Hindlimb muscle (tissue), 1 donor: ENCODE data around the gene CLC. TPM values are rescaled to one million over a fixed set of nuclear protein-coding genes. Genes with fewer than 3 reads are reported as not detected.
"Not testable (repeated sequence)": the region's sequence is repeated elsewhere in the genome, so short reads cannot be mapped to it uniquely, and the experiment has no call there.

ENCODE experiments used
- DNase-seq: peaks from one replicate; pipeline ENCODE4 v3.0.0-alpha.2; 2013
- polyA plus RNA-seq: library from polyadenylated mRNA; unstranded; fragments of 120-200 nt; gene quantifications from one replicate; pipeline ENCODE4 v1.2.1, GENCODE V29; 2013; ENCODE audit not compliant: insufficient read length

The CLC gene
- polyA plus RNA-seq, 1 donor, result 1.2 TPM

GRCh38 chr19:39728040-39728439, 9.8 kb downstream of the CLC start:
- DNase-seq, result no peak

DNA sequence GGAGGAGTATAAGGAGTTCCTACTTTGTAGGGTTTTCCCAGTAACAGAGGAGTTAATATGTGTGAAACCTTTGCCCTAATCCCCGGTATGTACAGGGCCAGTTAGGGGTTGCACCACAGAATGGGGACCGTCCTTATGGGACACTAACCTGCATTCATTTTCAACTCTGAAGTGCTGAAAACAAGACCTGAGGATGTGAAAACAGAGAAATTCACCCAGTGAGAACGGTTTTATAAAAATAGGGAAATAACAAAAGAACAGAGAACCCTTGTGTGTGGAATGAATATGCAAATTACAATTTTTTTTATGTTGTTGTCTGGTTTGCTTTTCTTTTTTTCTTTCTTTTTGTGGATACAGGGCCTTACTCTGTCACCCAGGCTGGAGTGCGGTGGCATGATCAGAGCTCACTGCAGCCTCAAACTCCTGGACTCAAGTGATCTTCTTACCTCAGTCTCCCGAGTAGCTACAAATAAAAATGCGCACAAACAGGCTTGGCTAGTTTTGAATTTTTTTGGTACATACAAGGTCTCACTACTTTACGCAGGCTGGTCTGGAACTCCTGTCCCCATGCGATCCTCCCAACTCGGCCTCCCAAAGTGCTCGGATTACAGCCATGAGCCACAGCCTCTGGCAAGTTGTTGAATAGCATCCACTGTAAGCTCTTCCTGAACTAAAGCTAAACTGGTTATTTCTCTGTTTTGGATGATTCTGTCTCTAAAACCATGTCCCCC, 10.6 kb downstream of the CLC start:
- no peak for DNase-seq

DNA sequence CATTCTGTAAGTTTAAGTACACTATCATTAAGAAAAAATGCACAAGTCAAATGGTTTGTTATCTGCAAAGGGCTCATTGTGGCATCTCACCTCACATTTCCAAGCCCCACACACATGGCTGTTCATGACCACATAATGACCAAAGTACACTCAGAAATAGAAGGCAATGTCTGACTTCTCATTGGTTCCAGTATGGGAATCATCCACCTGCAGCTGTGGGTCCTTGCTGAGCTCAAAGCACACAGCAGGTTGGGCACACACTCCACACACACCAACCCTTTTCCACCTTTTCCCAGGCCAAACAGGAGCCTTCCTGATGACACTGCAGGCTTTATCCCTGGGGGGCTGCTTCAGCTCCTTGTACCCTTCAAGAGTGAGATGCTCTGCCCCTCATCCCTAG, 11.8 kb downstream of the CLC start:
- DNase-seq, result no peak

- not testable (repeated sequence) for DNase-seq
Observed at GRCh38 chr19:39720144-39720543, 17.7 kb downstream of the CLC start.

GRCh38 chr19:39710333-39710890, 27.4 kb downstream of the CLC start:
- DNase-seq, result no peak

DNA sequence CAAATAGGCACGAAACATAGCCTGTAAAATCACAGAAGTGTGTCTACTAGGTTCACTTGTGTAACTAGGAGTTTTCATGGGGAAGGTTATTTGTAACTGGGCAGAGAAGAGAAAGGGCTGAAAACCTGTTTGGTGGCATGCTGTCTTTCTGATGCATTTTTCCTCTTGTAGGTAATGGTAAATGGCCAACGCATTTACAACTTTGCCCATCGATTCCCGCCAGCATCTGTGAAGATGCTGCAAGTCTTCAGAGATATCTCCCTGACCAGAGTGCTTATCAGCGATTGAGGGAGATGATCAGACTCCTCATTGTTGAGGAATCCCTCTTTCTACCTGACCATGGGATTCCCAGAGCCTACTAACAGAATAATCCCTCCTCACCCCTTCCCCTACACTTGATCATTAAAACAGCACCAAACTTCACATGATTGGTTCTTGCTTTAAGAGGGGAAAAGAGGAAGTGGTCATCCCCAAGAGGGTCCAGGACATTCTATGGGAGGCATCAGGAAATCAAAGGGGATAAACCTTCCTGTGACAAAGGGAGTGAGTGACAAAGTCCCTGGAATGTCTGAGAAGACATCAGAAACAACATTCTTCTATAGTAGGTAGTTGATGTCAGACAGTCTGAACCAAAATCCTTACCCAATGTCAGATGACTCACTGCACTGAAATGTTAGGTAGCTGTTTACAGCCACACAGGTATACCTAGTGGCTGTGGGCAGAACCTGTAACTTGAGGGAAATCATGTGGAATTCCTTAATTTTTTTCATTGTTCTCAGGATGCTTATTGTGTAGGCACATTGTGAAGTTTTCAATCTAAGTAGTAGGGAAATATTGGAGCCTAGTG, 28.6 kb downstream of the CLC start:
- DNase-seq, result no peak

DNA sequence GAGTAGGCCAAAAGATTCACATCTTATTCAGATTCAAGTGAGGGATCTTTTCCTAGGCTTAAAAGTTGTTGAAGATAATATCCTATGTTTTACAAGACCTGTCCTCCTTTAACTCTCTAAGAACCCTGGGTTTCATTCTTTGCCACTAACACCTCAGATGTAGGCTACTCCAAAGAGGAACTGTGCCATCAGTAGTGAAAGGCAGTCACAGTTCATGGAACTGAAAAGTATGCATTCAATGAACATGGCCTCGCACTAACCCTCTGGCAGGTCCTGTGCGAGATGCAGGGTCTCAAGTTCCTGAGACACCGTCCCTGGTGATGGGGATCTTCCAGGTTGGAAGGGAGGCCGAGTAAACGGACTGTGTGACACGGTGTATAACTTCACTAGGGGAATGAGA, 29.2 kb downstream of the CLC start:
- no peak for DNase-seq

DNA sequence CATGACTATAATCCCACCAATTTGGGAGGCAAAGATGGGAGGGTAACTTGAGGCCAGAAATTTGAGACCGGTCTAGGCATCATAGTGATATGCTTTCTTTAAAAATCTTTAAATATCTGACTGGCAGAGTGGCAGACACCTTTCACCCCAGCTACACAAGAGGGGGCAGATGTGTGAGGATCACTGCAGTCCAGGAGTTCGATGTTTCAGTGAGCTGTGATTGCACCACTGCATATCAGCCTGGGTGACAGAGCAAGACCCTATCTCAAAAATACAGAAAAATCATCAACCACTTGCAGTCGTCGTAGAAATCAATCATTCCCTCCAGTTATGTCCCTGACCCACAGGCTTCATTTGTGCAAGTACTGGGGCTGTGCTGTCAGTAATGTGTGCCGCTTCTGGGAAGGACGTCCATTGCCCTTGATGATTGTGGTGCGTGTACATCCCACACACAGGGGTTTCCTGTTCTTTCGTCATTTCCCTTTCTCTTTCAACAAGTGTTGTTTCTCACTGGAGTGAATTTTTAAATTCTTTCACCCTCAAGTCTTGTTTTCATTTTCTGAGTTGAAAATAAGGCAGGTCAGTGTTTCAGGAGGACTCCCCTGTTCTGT, 32.1 kb downstream of the CLC start:
- DNase-seq, result no peak

DNA sequence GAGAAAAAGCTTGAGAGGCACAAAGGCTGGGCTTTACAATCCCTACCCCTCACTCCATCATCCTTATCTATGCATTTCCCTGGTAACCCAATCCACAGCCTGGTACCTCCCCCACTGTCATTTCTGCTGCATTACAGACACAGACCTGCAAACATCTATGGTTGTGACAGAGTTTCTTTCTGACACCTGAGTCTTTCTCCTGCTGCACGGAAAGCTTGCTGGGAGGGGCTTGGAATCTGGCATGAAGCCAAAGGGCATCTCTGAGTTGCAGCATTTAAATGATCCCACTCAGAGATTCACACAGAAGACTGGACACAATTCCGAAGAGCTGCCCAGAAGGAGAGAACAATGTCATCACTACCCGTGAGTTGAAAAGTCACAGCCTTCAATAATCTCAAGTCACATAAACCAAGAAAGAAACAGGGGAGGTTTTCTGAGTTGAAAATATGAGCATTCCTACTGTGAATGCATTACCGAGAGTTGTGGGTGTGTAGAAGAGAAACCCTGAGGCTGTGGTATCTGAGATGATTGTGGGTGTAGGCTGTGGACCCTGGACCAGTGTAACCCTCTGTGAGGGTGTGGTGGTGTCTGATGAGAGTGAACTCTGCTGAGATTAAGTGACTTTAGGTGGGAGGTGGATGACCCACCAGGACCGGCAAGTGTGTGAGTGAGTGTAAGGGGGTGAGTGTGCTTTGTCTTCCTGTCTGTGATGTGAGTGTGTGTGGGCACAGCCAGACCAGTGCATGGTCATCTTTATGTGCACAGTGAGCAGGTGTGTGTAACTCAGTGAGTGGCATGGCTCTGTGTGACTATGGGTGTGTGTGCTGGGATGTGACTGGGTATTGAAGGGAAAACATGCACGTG, 33.4 kb downstream of the CLC start, which contains the start of gene LGALS14:
Gene LGALS14, plus strand, starts transcription at position 301 of the 864 bp plus-strand sequence. Its CDS starts 48 bp downstream, at position 349.
- DNase-seq, result no peak

DNA sequence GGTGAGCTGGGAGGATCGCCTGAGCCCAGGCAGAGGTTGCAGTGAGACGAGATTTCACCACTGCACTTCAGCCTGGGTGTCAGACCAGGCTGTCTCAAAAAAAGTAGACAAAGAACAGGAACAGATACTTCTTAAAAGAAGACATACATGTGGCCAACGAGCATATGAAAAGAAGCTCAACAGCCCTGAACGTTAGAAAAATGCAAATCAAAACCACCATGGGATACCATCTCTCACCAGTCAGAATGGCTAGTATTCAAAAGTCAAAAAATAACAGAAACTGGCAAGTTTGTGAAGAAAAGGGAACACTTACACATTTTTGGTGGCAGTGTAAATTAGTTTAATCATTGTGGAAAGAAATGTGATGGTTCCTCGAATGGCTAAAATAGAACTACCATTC, 36.5 kb downstream of the CLC start:
- no peak for DNase-seq

- DNase-seq, result no peak
Observed at GRCh38 chr19:39698535-39698934, 39.3 kb downstream of the CLC start.

GRCh38 chr19:39696387-39696786, 41.4 kb downstream of the CLC start:
- DNase-seq, result no peak

GRCh38 chr19:39695759-39696158, 42.1 kb downstream of the CLC start:
- no peak for DNase-seq

GRCh38 chr19:39692822-39693221, 45.0 kb downstream of the CLC start:
- no peak for DNase-seq

- DNase-seq, result no peak
Observed at GRCh38 chr19:39692166-39692565, 45.7 kb downstream of the CLC start.

DNA sequence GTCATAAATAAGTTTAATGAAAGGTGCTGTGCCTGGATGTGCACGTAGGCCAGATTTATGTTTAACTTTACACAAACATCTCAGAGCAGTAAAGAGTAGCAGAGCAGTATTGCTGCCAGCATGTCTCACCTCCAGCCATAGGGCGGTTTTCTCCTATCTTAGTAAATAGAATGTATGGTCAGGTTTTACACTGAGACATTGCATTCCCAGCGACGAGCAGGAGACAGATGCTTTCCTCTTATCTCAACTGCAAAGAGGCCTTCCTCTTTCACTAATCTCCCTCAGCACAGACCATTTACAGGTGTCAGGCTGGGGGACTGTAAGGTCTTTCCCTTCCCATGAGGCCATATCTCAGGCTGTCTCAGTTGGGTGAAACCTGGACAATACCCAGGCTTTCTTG, 49.2 kb downstream of the CLC start:
- not testable (repeated sequence) for DNase-seq

- DNase-seq, result no peak
Observed at GRCh38 chr19:39686739-39687138, 51.1 kb downstream of the CLC start.

GRCh38 chr19:39684267-39684666, 53.6 kb downstream of the CLC start:
- no peak for DNase-seq

DNA sequence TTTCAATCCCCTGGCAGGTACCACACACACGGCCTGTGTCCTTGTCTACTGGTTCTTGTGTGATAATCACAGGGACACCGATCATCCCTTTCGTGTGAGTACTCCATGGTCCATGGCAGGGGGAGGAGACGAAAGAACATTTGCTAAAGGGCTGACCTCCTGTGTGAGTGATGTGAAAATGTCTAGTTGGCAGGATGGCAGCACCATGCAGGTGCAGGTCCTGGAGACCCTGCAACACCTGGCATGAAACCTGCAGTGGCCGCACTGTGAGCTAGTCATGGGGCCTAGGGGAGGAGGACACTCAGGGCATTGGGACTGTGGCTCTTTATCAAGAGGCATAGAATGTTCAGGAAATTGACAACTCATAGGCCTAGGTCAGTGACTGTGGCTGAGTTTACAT, 56.4 kb downstream of the CLC start:
- no peak for DNase-seq
